Mesenchymal stem cell (in vitro differentiated cells and primary cell): ENCODE results near the gene CMTR1.
A peak's percentile ranks its signal among the peaks of the same experiment; 100 is the strongest.

ENCODE experiments used
- DNase-seq: peaks from one replicate; pipeline ENCODE4 v3.0.0-alpha.2; 2013
- H2AFZ ChIP-seq: one replicate; pipeline ENCODE4 v1.6.1; 2013; ENCODE audit warnings: low read depth, mild to moderate bottlenecking, control low read depth, inconsistent platforms, low read length, moderate library complexity
- H2AK5ac ChIP-seq: 2 replicates; pipeline ENCODE4 v1.6.1; 2013; ENCODE audit warnings: low read length, moderate library complexity, mild to moderate bottlenecking, inconsistent platforms; ENCODE audit not compliant: severe bottlenecking
- H2BK120ac ChIP-seq: one replicate; pipeline ENCODE4 v1.6.1; 2013; ENCODE audit warnings: low read depth, mild to moderate bottlenecking, inconsistent platforms, low read length, moderate library complexity
- H2BK12ac ChIP-seq, 2 experiments: one replicate each; pipeline ENCODE4 v1.6.1; 2013; ENCODE audit warnings: inconsistent platforms in 2 of 2, low read length in 2 of 2, mild to moderate bottlenecking in 2 of 2, moderate library complexity in 2 of 2, control low read depth in 1 of 2
- H2BK15ac ChIP-seq: one replicate; pipeline ENCODE4 v1.6.1; 2013; ENCODE audit warnings: mild to moderate bottlenecking, low read depth, inconsistent platforms; ENCODE audit not compliant: poor library complexity, severe bottlenecking
- H2BK5ac ChIP-seq: 2 replicates; pipeline ENCODE4 v1.6.1; 2013; ENCODE audit warnings: low read depth, mild to moderate bottlenecking, low read length, control low read depth, inconsistent platforms; ENCODE audit not compliant: poor library complexity, severe bottlenecking
- H3K14ac ChIP-seq, 2 experiments: one replicate each; pipeline ENCODE4 v1.6.1; 2013; ENCODE audit warnings: inconsistent platforms in 2 of 2, low read length in 2 of 2, control low read depth in 1 of 2, mild to moderate bottlenecking in 1 of 2, moderate library complexity in 1 of 2
- H3K18ac ChIP-seq, 2 experiments: one replicate each; pipeline ENCODE4 v1.6.1; 2013; ENCODE audit warnings: inconsistent platforms in 2 of 2, low read length in 2 of 2, control low read depth in 1 of 2, low read depth in 1 of 2, mild to moderate bottlenecking in 1 of 2
- H3K23ac ChIP-seq, 2 experiments: one replicate each; pipeline ENCODE4 v1.6.1; 2013; ENCODE audit warnings: inconsistent platforms in 2 of 2, low read length in 2 of 2, mild to moderate bottlenecking in 2 of 2, moderate library complexity in 2 of 2, control low read depth in 1 of 2
- H3K27ac ChIP-seq: 2 replicates; pipeline ENCODE4 v1.5.1; 2013; ENCODE audit warnings: mild to moderate bottlenecking, moderate library complexity, low read length, control low read depth, inconsistent platforms; ENCODE audit not compliant: poor library complexity, severe bottlenecking
- H3K27me3 ChIP-seq, 2 experiments: 2 replicates each; pipeline versions ENCODE4 v1.6.1 to v1.7.0; 2013; ENCODE audit warnings: low read length in 2 of 2, mild to moderate bottlenecking in 2 of 2, moderate library complexity in 2 of 2, control low read depth in 1 of 2, inconsistent platforms in 1 of 2; ENCODE audit not compliant: control insufficient read depth in 1 of 2, insufficient read depth in 1 of 2
- H3K36me3 ChIP-seq, 2 experiments: 2 replicates each; pipeline versions ENCODE4 v1.6.1 to v1.7.0; 2013; ENCODE audit warnings: low read length in 2 of 2, control low read depth in 1 of 2, inconsistent platforms in 1 of 2, low read depth in 1 of 2, mild to moderate bottlenecking in 1 of 2; ENCODE audit not compliant: insufficient read depth in 2 of 2, control insufficient read depth in 1 of 2
- H3K4ac ChIP-seq, 2 experiments: one replicate each; pipeline ENCODE4 v1.6.1; 2013; ENCODE audit warnings: inconsistent platforms in 2 of 2, low read length in 2 of 2, mild to moderate bottlenecking in 2 of 2, moderate library complexity in 2 of 2, control low read depth in 1 of 2, low read depth in 1 of 2
- H3K4me1 ChIP-seq: 2 replicates; pipeline ENCODE4 v1.6.1; 2013; ENCODE audit warnings: low read depth, low read length, control low read depth; ENCODE audit not compliant: control insufficient read depth, insufficient read depth
- H3K4me2 ChIP-seq: 2 replicates; pipeline ENCODE4 v1.6.1; 2013; ENCODE audit warnings: low read length, mild to moderate bottlenecking, inconsistent platforms; ENCODE audit not compliant: poor library complexity, severe bottlenecking
- H3K4me3 ChIP-seq, 2 experiments: 2 replicates each; pipeline versions ENCODE4 v1.5.1 to v1.7.0; 2013; ENCODE audit warnings: low read length in 2 of 2, mild to moderate bottlenecking in 2 of 2, control low read depth in 1 of 2, low read depth in 1 of 2; ENCODE audit not compliant: insufficient read depth in 1 of 2
- H3K79me1 ChIP-seq: replicated peaks from 2 replicates; pipeline ENCODE4 v1.6.1; 2013; ENCODE audit warnings: mild to moderate bottlenecking, control low read depth, low read length, inconsistent platforms; ENCODE audit not compliant: poor library complexity, severe bottlenecking
- H3K9ac ChIP-seq: 2 replicates; pipeline ENCODE4 v1.7.0; 2013; ENCODE audit warnings: mild to moderate bottlenecking, low read length, moderate library complexity
- H3K9me3 ChIP-seq: 2 replicates; pipeline ENCODE4 v1.7.0; 2013; ENCODE audit warnings: mild to moderate bottlenecking, low read length; ENCODE audit not compliant: control insufficient read depth
- H4K8ac ChIP-seq: one replicate; pipeline ENCODE4 v1.6.1; 2013; ENCODE audit warnings: inconsistent platforms, mild to moderate bottlenecking, low read length, moderate library complexity
- H4K91ac ChIP-seq: one replicate; pipeline ENCODE4 v1.6.1; 2013; ENCODE audit warnings: mild to moderate bottlenecking, low read length, inconsistent platforms
- WGBS: methylation state at CpG from one replicate; pipeline ENCODE4 v1.1.7; 2013; ENCODE audit warnings: mixed read lengths; 5-methylcytosine and 5-hydroxymethylcytosine counted together

CMTR1 gene

GRCh38 chr6:37483917-37484785 lies 51.1 kb downstream of the CMTR1 start:
- no peak overlapping the region for H3K9ac ChIP-seq
- no peak overlapping the region for H4K91ac ChIP-seq
- H2BK5ac ChIP-seq: no peak overlapping the region
- H2BK15ac ChIP-seq: no peak overlapping the region
- WGBS: 60% methylated on average over 14 of the region's 20 CpGs
- H3K23ac ChIP-seq: no peak overlapping the region
- no peak overlapping the region for H3K27ac ChIP-seq
- no peak overlapping the region for H4K8ac ChIP-seq
- H2AK5ac ChIP-seq: no peak overlapping the region
- no peaks in the 10 kb centered on the region for H3K27me3 ChIP-seq
- H3K4me3 ChIP-seq: no peak overlapping the region
- peaks cover 11% of the 10 kb centered on the region for H3K79me1 ChIP-seq
- no peak overlapping the region for H3K14ac ChIP-seq
- peaks cover 54 to 61% of the 10 kb centered on the region in 2 experiments for H3K36me3 ChIP-seq
- peaks cover 6% of the 10 kb centered on the region for H3K4me1 ChIP-seq
- H2BK120ac ChIP-seq: no peak overlapping the region
- H3K4ac ChIP-seq: no peak overlapping the region
- H3K4me2 ChIP-seq: no peak overlapping the region
- H2AFZ ChIP-seq: no peak overlapping the region
- H3K18ac ChIP-seq: no peak overlapping the region
- H2BK12ac ChIP-seq: no peak overlapping the region
- no peaks in the 10 kb centered on the region for H3K9me3 ChIP-seq
- DNase-seq: peak; percentile 41

- Histone ChIP-seq H2AK5ac (no peak overlapping the region), H4K8ac (no peak overlapping the region), H3K4ac (no peak overlapping the region), H2BK12ac (no peak overlapping the region), H2BK15ac (no peak overlapping the region), H2AFZ (no peak overlapping the region), H3K18ac (no peak overlapping the region), H3K9me3 (no peaks in the 10 kb centered on the region), H3K23ac (no peak overlapping the region), H3K4me1 (peaks cover 12% of the 10 kb centered on the region), H3K36me3 (peaks cover 47 to 55% of the 10 kb centered on the region in 2 experiments), H3K79me1 (peaks cover 12% of the 10 kb centered on the region), H4K91ac (no peak overlapping the region), H3K14ac (no peak overlapping the region), H3K4me2 (no peak overlapping the region), H2BK5ac (no peak overlapping the region), H3K4me3 (no peak overlapping the region), H3K9ac (no peak overlapping the region), H3K27ac (no peak overlapping the region), H2BK120ac (no peak overlapping the region), H3K27me3 (no peaks in the 10 kb centered on the region)
- DNase-seq: no peak
- WGBS: 97% methylated on average over 7 of the region's 7 CpGs
Measured at GRCh38 chr6:37484786-37485170, 51.8 kb downstream of the CMTR1 start.

GRCh38 chr6:37485291-37485702 lies 52.3 kb downstream of the CMTR1 start:
- Histone ChIP-seq H2BK120ac (no peak overlapping the region), H3K36me3 (peaks cover 42 to 50% of the 10 kb centered on the region in 2 experiments), H3K23ac (no peak overlapping the region), H3K79me1 (peaks cover 14% of the 10 kb centered on the region), H3K4me1 (peaks cover 17% of the 10 kb centered on the region), H3K9me3 (no peaks in the 10 kb centered on the region), H2AFZ (no peak overlapping the region), H2BK12ac (no peak overlapping the region), H2BK15ac (no peak overlapping the region), H3K27ac (no peak overlapping the region), H3K9ac (no peak overlapping the region), H2BK5ac (no peak overlapping the region), H3K14ac (no peak overlapping the region), H4K8ac (no peak overlapping the region), H3K4ac (no peak overlapping the region), H3K4me2 (no peak overlapping the region), H4K91ac (no peak overlapping the region), H2AK5ac (no peak overlapping the region), H3K27me3 (no peaks in the 10 kb centered on the region), H3K4me3 (no peak overlapping the region), H3K18ac (no peak overlapping the region)
- DNase-seq: no peak
- 74% methylated on average over 5 of the region's 10 CpGs for WGBS

GRCh38 chr6:37486121-37486839 lies 53.3 kb downstream of the CMTR1 start:
- Histone ChIP-seq H3K14ac (no peak overlapping the region), H2BK15ac (no peak overlapping the region), H3K9me3 (no peaks in the 10 kb centered on the region)

More at GRCh38 chr6:37486121-37486839, 53.3 kb downstream of the CMTR1 start:
- Histone ChIP-seq H3K4ac (no peak overlapping the region), H3K4me3 (no peak overlapping the region), H3K23ac (no peak overlapping the region), H2BK5ac (no peak overlapping the region), H3K9ac (no peak overlapping the region), H3K18ac (no peak overlapping the region), H3K4me2 (no peak overlapping the region), H3K79me1 (peaks cover 20% of the 10 kb centered on the region), H4K91ac (no peak overlapping the region), H2BK120ac (no peak overlapping the region), H2AK5ac (no peak overlapping the region), H3K27me3 (no peaks in the 10 kb centered on the region), H3K36me3 (peaks cover 37 to 40% of the 10 kb centered on the region in 2 experiments), H3K27ac (no peak overlapping the region), H4K8ac (no peak overlapping the region), H2BK12ac (no peak overlapping the region), H2AFZ (no peak overlapping the region), H3K4me1 (peaks cover 22% of the 10 kb centered on the region)
- 96% methylated on average over 8 of the region's 8 CpGs for WGBS
- DNase-seq: no peak
